Lung (tissue), 12 donors: Measurements from ENCODE around the gene AADACL2. TPM values are rescaled to one million over a fixed set of nuclear protein-coding genes. Genes with fewer than 3 reads are reported as not detected.

Experiments
- ATAC-seq: fragments of 200-7000 bp; cut with Tn5 transposase; one replicate; pipeline ENCODE4 v1.9.1; 2020; ENCODE audit warnings: moderate number of reproducible peaks; ENCODE audit not compliant: insufficient read depth, low FRiP score
- DNase-seq, 3 donors: peaks; one replicate each; pipeline ENCODE4 v3.0.0-alpha.2; 2013 to 2017
- H3K27ac ChIP-seq, 2 donors: one replicate each; pipeline ENCODE4 v1.5.1; 2013; ENCODE audit warnings: mild to moderate bottlenecking in 2 of 2, moderate library complexity in 2 of 2, control low read depth in 1 of 2, inconsistent platforms in 1 of 2, low read depth in 1 of 2, low read length in 1 of 2
- H3K27me3 ChIP-seq, 3 donors: one replicate each; pipeline ENCODE4 v1.5.1; 2013; ENCODE audit warnings: low read length in 2 of 3; ENCODE audit not compliant: control insufficient read depth in 3 of 3, insufficient read depth in 3 of 3
- H3K36me3 ChIP-seq, 4 donors: one replicate each; pipeline ENCODE4 v1.5.1; 2013; ENCODE audit warnings: low read length in 4 of 4, mild to moderate bottlenecking in 1 of 4, moderate library complexity in 1 of 4; ENCODE audit not compliant: control insufficient read depth in 4 of 4, insufficient read depth in 4 of 4
- H3K4me1 ChIP-seq, 5 donors: one replicate each; pipeline ENCODE4 v1.5.1; 2013; ENCODE audit warnings: low read length in 5 of 5, mild to moderate bottlenecking in 2 of 5, moderate library complexity in 1 of 5; ENCODE audit not compliant: control insufficient read depth in 5 of 5, insufficient read depth in 5 of 5
- H3K4me3 ChIP-seq: one replicate; pipeline ENCODE4 v1.5.1; 2013; ENCODE audit warnings: mild to moderate bottlenecking, control low read depth, moderate library complexity
- H3K9ac ChIP-seq, 2 donors: one replicate each; pipeline ENCODE4 v1.5.1; 2013; ENCODE audit warnings: low read length in 2 of 2, control low read depth in 1 of 2; ENCODE audit not compliant: insufficient read depth in 1 of 2
- H3K9me3 ChIP-seq, 4 donors: one replicate each; pipeline ENCODE4 v1.5.1; 2013; ENCODE audit warnings: low read length in 3 of 4, mild to moderate bottlenecking in 1 of 4, moderate library complexity in 1 of 4; ENCODE audit not compliant: control insufficient read depth in 4 of 4, insufficient read depth in 3 of 4
- CTCF ChIP-seq: IDR thresholded peaks from 2 replicates; pipeline ENCODE4 v1.5.1; 2012; ENCODE audit warnings: mild to moderate bottlenecking; ENCODE audit errors: control extremely low read depth, extremely low read depth
- WGBS, 2 donors: extraction: QIAGEN DNeasy Blood & Tissue Kit; methylation state at CpG; one replicate each; pipeline ENCODE4 v1.1.7; 2013; 5-methylcytosine and 5-hydroxymethylcytosine counted together
- polyA plus RNA-seq, 2 donors: library from polyadenylated mRNA; stranded (reverse); fragments of 200-250 nt; gene quantifications; one replicate each; pipeline ENCODE4 v1.2.1, GENCODE V29; 2013
- total RNA-seq, 2 donors: library from RNA; depleted of rRNA in 1 of 2; stranded (reverse); fragments of >200 nt in 1 of 2; gene quantifications; one replicate each; pipeline ENCODE4 v1.2.1, GENCODE V29; 2014 to 2021
- donor health status: control.
- donor health status: control.
- donor health status: Bipolar disorder and iron deficiency.
- donor health status: healthy.
- donor health status: DM: yes; HTN: yes; CAD: no.

Gene AADACL2
- total and polyA plus RNA-seq, 4 donors = 0.14 TPM; not detected in 3

GRCh38 chr3:151732861-151733260 is 866 bp upstream of the AADACL2 start:
- H3K9ac ChIP-seq = no peak overlapping the region
- H3K4me1 ChIP-seq = no peaks in the 10 kb centered on the region
- no peak overlapping the region for H3K4me3 ChIP-seq
- H3K27me3 ChIP-seq = no peaks in the 10 kb centered on the region
- DNase-seq (no peak), ATAC-seq (no peak)
- no peaks in the 10 kb centered on the region for H3K36me3 ChIP-seq
- no peak for TF ChIP-seq CTCF
- H3K27ac ChIP-seq = no peak overlapping the region
- peaks cover 0 to 3% (median 0%) of the 10 kb centered on the region in 4 donors for H3K9me3 ChIP-seq
- WGBS, 2 donors = 89% methylated on average over 2 of the region's 2 CpGs

GRCh38 chr3:151740581-151740980 is 6.9 kb downstream of the AADACL2 start:
- no peaks in the 10 kb centered on the region for H3K36me3 ChIP-seq
- no peaks in the 10 kb centered on the region for H3K4me1 ChIP-seq
- no peak for ATAC-seq
- no peak for TF ChIP-seq CTCF
- 68 to 76% methylated on average over 4 of the region's 4 CpGs for WGBS, 2 donors
- peak in 2 of 3 donors; percentile 55 to 59 for DNase-seq
- no peak overlapping the region for H3K4me3 ChIP-seq
- H3K27me3 ChIP-seq = no peaks in the 10 kb centered on the region
- H3K27ac ChIP-seq = no peak overlapping the region
- H3K9ac ChIP-seq = no peak overlapping the region
- H3K9me3 ChIP-seq = peaks cover 0 to 5% (median 0%) of the 10 kb centered on the region in 4 donors

GRCh38 chr3:151743855-151744254 is 10.1 kb downstream of the AADACL2 start:
- no peak for ATAC-seq
- 17 to 31% methylated on average over 4 of the region's 4 CpGs for WGBS, 2 donors

More at GRCh38 chr3:151743855-151744254, 10.1 kb downstream of the AADACL2 start:
- Histone ChIP-seq H3K4me1 (no peaks in the 10 kb centered on the region), H3K9me3 (peaks cover 0 to 4% (median 0%) of the 10 kb centered on the region in 4 donors), H3K4me3 (no peak overlapping the region), H3K9ac (no peak overlapping the region), H3K27me3 (no peaks in the 10 kb centered on the region), H3K36me3 (no peaks in the 10 kb centered on the region), H3K27ac (no peak overlapping the region)
- no peak for TF ChIP-seq CTCF
- peak in 2 of 3 donors; percentile 29 to 58 for DNase-seq
